GM12878 (cell line): Measurements from ENCODE around the gene FANCM.

Experiments
- MXI1 ChIP-seq: fragments of 150-350 bp; IDR thresholded peaks from 2 replicates; pipeline ENCODE4 v1.6.1; 2011; ENCODE audit warnings: low read depth, mild to moderate bottlenecking, inconsistent platforms, low read length, improper control_type of control experiment
- SIN3A ChIP-seq: IDR thresholded peaks from 2 replicates; pipeline ENCODE4 v1.6.1; 2012; ENCODE audit warnings: low read depth, low read length, improper control_type of control experiment

- TF ChIP-seq MXI1 (no peak), SIN3A (no peak)
Measured at GRCh38 chr14:45181329-45181728, 45.6 kb downstream of the FANCM start.
